ENCODE results near the gene PNPLA2.

DNA sequence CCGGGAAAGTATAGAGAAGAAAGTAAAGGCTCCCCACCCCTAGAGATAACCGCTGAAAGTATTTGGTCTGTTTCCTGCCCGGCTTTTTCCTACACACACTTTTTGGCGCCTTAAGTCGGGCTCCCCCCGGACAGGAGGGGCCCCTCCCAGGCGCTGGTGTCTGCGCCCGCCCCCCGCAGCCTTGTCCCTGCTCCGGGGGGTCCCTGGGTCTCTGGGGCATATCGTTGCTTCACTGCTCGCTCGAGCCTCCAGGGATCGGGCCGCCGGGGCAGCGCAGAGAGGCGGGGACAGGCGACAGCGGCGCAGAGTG is 8.1 kb downstream of the PNPLA2 start:
- no peak for TF ChIP-seq POLR2A (IDR thresholded peaks at IDR 0.05; ENCODE audit: low read length)
- TF ChIP-seq GATA1 (IDR thresholded peaks at IDR 0.05; ENCODE audit: low read depth, low read length): no peak
